ENCODE data around the gene ARID5B. TPM values are rescaled to one million over a fixed set of nuclear protein-coding genes. Genes with fewer than 3 reads are reported as not detected.

The ARID5B gene
- total RNA-seq, 2 experiments from 2014 or later, result 86.3 to 87.1 TPM

DNA sequence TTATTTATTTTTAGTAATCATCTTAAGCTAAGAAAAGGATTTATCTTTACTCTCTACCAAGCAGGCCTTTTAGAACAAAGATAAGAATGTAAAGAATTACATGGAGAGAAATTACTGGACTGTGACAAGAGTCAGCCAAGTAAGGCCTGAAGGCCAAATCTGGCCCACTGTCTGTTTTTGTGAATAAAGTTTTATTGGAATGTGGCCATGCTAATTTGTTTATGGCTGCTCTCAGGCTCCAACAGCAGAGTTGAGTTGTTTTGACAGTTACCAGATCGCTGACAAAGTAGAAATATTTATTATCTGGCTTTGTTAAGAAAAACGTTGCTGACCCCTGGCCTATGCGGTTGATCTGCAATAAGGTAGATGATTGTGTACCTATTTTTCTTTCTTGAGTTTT is 6.1 kb downstream of the ARID5B start:
- intact Hi-C loops (cut with micrococcal nuclease), result loop anchor here (10.0 kb wide), 1 partner anchor 1797 kb away; no protein-coding TSS in a partner anchor
- CTCF ChIA-PET, result interaction anchor here (0.7 to 1.2 kb wide), 2 partner anchors 11 to 24 kb away, joined by 3 read pairs; no protein-coding TSS in a partner anchor
- peaks cover 54% of the 10 kb centered on the region for H3K4me1 Mint-ChIP-seq (ENCODE audit: low read depth)
- no peak overlapping the region for H3K27ac Mint-ChIP-seq
- no peak for DNase-seq
- no peak overlapping the region for H3K4me3 Mint-ChIP-seq
- no peaks in the 10 kb centered on the region for H3K27me3 Mint-ChIP-seq (ENCODE audit: low read depth)
- no peaks in the 10 kb centered on the region for H3K9me3 Mint-ChIP-seq
- H3K36me3 Mint-ChIP-seq (ENCODE audit: low read depth), result peaks cover 72% of the 10 kb centered on the region

DNA sequence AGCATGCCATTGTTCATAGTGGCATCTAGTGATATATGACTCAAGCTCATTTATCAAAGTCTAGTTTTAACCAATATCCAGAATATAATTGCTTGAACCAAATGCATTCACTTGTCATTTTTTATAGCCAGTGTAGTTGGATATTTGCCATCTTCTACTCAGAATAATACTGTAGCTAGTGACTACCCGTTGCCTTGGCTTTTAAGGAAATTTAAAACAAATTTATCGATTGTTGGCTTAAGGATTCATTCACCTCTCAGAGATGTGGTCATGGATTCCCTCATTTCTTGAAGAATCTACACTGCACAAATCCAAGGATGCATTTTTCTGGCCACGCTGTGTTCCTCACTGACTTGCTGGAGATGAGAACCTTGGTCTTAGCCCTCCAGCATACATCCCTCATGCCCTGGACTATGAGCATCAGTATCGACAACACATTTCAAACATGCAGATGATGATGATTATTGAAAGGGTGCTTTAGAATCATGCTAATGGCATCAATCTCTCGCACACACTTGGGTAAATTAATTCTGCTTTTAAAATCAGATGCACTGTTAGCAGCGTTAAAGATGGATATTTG is 8.8 kb downstream of the ARID5B start:
- Mint-ChIP-seq H3K4me3 (no peak overlapping the region), H3K4me1 (ENCODE audit: low read depth) (peaks cover 59% of the 10 kb centered on the region), H3K36me3 (ENCODE audit: low read depth) (peaks cover 75% of the 10 kb centered on the region), H3K27ac (no peak overlapping the region), H3K9me3 (no peaks in the 10 kb centered on the region), H3K27me3 (ENCODE audit: low read depth) (no peaks in the 10 kb centered on the region)
- intact Hi-C loops (cut with micrococcal nuclease), result no loop called here
- CTCF ChIA-PET, result no interaction called here
- DNase-seq, result no peak

DNA sequence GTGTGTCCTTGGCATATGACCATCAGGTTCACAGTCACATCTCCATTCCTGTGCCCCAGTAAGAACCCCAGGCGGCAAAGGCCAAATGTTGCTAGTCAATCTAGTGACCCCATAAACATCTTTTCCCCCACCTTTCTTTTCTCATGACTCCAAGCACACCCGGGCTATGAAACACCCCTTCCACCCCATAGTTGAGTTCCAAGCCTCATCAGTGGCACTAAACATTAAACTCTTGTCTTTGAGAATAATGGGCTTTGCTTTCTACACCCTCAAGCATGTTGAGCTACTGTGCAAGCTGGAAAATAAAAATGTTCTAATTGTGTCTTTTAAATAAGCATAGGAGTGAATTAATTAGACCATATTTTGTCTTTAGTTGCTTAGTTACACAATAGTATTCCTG is 9.4 kb downstream of the ARID5B start:
- Mint-ChIP-seq H3K4me3 (no peak overlapping the region), H3K36me3 (ENCODE audit: low read depth) (peaks cover 77% of the 10 kb centered on the region), H3K27me3 (ENCODE audit: low read depth) (no peaks in the 10 kb centered on the region), H3K27ac (no peak overlapping the region), H3K9me3 (no peaks in the 10 kb centered on the region), H3K4me1 (ENCODE audit: low read depth) (peaks cover 55% of the 10 kb centered on the region)
- CTCF ChIA-PET, result no interaction called here
- intact Hi-C loops (cut with micrococcal nuclease), result no loop called here
- DNase-seq, result no peak

DNA sequence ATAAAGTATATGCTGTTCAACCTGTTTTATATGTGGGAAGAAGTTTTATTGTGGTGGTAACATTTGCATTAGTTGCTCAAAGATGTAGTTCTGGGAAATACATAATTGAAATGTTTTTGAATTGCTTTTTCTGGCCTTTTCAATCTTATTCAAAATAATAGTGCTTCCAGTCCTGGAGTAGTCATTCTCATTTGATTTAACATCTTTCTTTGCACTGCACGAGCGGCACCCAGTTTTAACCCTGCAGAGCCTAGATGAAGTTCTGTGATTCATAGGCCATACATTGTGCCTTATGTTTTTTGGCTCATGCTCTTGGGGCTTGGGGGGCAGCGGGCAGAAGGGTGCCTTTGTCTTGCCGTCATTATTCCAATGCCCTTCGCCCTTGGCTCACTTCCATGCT is 9.9 kb downstream of the ARID5B start:
- CTCF ChIA-PET, result no interaction called here
- H3K36me3 Mint-ChIP-seq (ENCODE audit: low read depth), result peaks cover 75% of the 10 kb centered on the region
- no peak for DNase-seq
- no peak overlapping the region for H3K4me3 Mint-ChIP-seq
- H3K27ac Mint-ChIP-seq, result no peak overlapping the region
- H3K9me3 Mint-ChIP-seq, result no peaks in the 10 kb centered on the region
- H3K4me1 Mint-ChIP-seq (ENCODE audit: low read depth), result peaks cover 52% of the 10 kb centered on the region
- intact Hi-C loops (cut with micrococcal nuclease), result no loop called here
- no peaks in the 10 kb centered on the region for H3K27me3 Mint-ChIP-seq (ENCODE audit: low read depth)

DNA sequence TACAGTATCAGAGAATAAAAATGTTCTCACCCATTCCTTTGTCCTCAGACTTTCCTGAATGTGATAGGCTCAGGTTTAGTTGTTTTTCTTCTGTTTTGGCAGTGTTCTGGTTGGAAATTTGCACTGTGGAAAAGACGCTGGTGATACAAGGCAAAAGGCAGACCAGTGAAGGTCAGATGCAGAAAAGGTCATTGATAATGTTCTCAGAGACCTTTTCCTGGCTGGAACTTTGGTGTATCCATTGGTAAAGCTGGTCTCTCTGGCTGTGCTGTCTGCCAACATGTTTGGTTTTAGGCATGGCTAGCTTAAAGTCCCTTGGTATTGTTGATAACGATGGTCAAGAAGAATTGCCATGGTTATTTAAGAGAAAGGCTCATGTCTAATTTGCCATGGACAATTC is 11.5 kb downstream of the ARID5B start:
- Mint-ChIP-seq H3K36me3 (ENCODE audit: low read depth) (peaks cover 83% of the 10 kb centered on the region), H3K4me1 (ENCODE audit: low read depth) (peaks cover 56% of the 10 kb centered on the region), H3K27ac (peak overlapping the region; percentile 13), H3K4me3 (no peak overlapping the region), H3K27me3 (ENCODE audit: low read depth) (no peaks in the 10 kb centered on the region), H3K9me3 (no peaks in the 10 kb centered on the region)
- intact Hi-C loops (cut with micrococcal nuclease), result no loop called here
- no peak for DNase-seq
- CTCF ChIA-PET, result interaction anchor here (0.9 kb wide), 1 partner anchor 11 kb away, joined by 3 read pairs; no protein-coding TSS in a partner anchor

DNA sequence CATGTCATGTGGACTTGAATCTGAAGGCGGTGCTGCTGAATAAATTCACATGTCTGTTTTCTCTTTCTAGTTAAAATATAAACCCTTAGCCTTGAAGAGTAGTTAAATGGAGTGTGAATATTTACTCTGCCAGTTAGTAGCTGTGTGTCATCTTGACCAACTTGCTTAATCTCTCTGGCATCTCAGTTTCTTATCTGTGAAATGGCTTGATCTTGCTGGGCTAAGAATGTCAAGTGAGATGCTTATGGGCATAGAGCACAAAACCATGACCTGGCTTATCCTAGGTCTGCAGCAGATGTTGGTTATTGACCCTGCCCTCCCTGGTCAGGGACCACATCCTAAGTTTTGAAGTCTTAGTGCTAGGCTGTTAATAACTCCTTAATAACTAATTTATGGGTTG is 16.6 kb downstream of the ARID5B start:
- CTCF ChIA-PET, result interaction anchor here (0.6 to 1.1 kb wide), 2 partner anchors 12 to 95 kb away, joined by 3 read pairs; no protein-coding TSS in a partner anchor
- Mint-ChIP-seq H3K4me3 (no peak overlapping the region), H3K9me3 (no peaks in the 10 kb centered on the region), H3K36me3 (ENCODE audit: low read depth) (peaks cover 76% of the 10 kb centered on the region), H3K27me3 (ENCODE audit: low read depth) (no peaks in the 10 kb centered on the region), H3K27ac (no peak overlapping the region), H3K4me1 (ENCODE audit: low read depth) (peaks cover 64% of the 10 kb centered on the region)
- no peak for DNase-seq
- intact Hi-C loops (cut with micrococcal nuclease), result no loop called here

DNA sequence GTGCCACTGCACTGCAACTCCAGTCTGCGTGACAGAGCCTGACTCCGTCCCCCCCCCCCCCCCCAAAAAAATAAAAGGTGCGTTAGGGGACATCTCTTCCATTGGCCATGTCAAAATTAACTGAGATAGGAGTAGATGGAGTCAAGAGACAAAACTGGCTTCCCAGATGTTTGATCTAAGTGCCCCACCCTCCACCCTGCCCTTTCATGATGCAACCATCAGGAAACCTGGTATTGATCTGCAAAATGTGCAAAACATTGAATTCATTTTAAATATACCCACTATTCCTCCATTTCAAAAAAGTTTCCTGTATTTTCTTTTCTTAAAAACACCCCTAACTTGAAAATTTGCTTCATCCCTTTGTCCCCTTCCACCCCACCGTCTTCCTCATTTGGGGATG is 17.5 kb downstream of the ARID5B start:
- Mint-ChIP-seq H3K4me1 (ENCODE audit: low read depth) (peaks cover 66% of the 10 kb centered on the region), H3K27ac (no peak overlapping the region), H3K4me3 (no peak overlapping the region), H3K27me3 (ENCODE audit: low read depth) (no peaks in the 10 kb centered on the region), H3K9me3 (no peaks in the 10 kb centered on the region), H3K36me3 (ENCODE audit: low read depth) (peaks cover 76% of the 10 kb centered on the region)
- no peak for DNase-seq
- CTCF ChIA-PET, result no interaction called here
- intact Hi-C loops (cut with micrococcal nuclease), result no loop called here

DNA sequence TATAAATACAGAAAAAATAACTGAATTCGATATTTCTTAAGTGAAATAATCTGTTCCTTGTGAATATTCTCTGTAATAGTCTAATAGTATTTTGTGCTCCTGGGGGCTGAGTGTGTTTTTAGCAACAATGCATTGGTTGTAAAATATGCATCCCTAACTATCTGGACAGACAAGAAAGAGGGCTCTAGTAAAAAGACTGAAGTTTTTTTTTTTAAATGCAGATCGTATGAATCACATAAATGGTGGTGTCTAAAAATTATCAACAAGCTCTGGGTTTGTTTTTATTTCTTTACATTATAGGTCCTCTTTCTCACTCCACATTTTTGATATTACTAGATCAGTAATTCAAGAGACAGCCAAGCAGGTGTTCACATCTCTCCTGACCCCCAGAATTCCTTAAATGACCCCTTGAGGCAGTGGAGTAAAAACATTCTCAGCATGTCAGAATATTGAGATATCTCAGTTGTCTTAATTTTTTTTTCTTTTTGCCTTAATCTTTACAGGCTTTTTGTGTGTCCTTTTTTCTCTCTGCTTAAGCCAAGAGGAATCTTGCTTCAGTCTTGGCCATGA is 18.2 kb downstream of the ARID5B start:
- Mint-ChIP-seq H3K27ac (no peak overlapping the region), H3K9me3 (no peaks in the 10 kb centered on the region), H3K4me1 (ENCODE audit: low read depth) (peaks cover 62% of the 10 kb centered on the region), H3K4me3 (no peak overlapping the region), H3K36me3 (ENCODE audit: low read depth) (peaks cover 76% of the 10 kb centered on the region), H3K27me3 (ENCODE audit: low read depth) (no peaks in the 10 kb centered on the region)
- intact Hi-C loops (cut with micrococcal nuclease), result loop anchor here (2.0 kb wide), 1 partner anchor 15 kb away; no protein-coding TSS in a partner anchor
- CTCF ChIA-PET, result interaction anchor here (0.7 kb wide), 1 partner anchor 14 kb away, joined by 4 read pairs; no protein-coding TSS in a partner anchor
- no peak for DNase-seq

DNA sequence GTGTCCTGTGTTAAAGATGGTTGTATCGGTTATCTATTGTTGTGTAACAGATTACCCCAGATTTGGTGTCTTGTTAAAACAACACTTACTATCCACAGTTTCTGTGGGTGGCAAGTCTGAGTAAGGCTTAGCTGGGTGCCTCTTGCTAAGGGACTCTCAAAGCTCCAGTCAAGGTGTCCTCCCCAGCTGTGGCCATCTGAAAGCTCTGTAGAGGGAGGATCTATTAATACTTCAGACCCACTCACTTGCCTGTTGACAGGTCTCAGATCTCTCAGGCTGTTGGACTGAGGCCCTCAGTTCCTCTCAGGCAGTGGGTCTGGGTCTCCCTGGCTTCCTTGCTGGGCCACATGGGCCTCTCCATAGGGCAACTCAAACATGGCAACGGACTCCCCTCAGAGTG is 19.6 kb downstream of the ARID5B start:
- H3K36me3 Mint-ChIP-seq (ENCODE audit: low read depth), result peaks cover 78% of the 10 kb centered on the region
- intact Hi-C loops (cut with micrococcal nuclease), result loop anchor here (2.0 kb wide), 1 partner anchor 14 kb away; no protein-coding TSS in a partner anchor
- H3K27ac Mint-ChIP-seq, result no peak overlapping the region
- no peak overlapping the region for H3K4me3 Mint-ChIP-seq
- no peaks in the 10 kb centered on the region for H3K27me3 Mint-ChIP-seq (ENCODE audit: low read depth)
- peaks cover 57% of the 10 kb centered on the region for H3K4me1 Mint-ChIP-seq (ENCODE audit: low read depth)
- CTCF ChIA-PET, result interaction anchor here (0.5 kb wide), 1 partner anchor 106 kb away, joined by 3 read pairs; no protein-coding TSS in a partner anchor
- H3K9me3 Mint-ChIP-seq, result no peaks in the 10 kb centered on the region
- no peak for DNase-seq

DNA sequence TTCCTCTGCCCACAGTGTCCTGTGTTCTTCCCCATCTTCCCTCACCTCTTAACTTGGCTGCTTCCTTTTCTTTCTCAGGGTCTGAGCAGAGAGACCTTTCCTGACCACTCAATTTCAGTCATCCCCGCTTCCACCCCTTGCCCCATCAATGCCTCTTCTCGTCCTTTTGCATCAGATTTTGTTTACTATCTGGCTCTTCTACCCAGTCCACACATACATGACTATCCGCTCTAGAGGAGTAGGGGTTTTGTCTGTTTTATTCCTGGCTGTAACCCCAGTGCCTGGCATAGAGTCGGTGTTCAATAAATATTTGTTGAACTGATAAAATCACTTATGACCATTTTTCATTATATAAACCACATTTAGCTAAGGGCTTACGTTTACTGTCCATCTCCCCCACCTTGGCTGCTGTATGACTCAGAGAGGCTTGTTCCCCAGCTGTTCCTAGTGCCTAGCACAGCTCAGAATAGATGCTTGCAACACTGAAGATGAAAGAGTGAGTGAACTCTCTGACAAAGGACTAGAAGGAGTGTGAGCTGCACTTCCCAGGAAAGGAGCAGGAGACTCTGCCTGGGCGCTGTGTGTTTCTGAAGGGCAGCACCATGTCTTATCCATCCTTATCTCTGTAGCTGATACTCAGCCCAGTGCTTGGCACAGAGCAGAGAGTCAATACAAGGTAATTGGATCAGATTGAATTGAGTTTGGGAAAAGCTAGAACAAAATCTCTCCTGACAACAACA is 21.9 kb downstream of the ARID5B start:
- CTCF ChIA-PET, result interaction anchor here (0.6 to 0.8 kb wide), 2 partner anchors 10 to 17 kb away, joined by 3 read pairs; no protein-coding TSS in a partner anchor
- no peaks in the 10 kb centered on the region for H3K9me3 Mint-ChIP-seq

DNA sequence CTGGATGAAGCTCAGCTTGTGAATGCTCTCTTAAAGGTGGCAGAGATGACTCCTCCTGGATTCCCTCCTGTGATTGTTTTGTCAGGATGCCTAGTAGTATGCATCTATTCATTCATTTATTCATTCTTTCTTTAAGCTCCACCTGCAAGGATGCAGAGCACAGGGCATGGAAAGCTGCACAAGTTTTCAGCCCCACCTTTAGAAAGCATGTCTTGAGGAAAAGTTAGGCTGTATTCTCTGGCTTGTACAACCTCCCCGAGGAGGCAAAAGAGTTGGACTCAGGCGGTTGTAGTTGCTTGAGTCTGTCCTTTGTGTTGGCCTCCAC is 22.4 kb downstream of the ARID5B start:
- Mint-ChIP-seq H3K4me3 (no peak overlapping the region), H3K27ac (no peak overlapping the region), H3K36me3 (ENCODE audit: low read depth) (peaks cover 77% of the 10 kb centered on the region), H3K9me3 (no peaks in the 10 kb centered on the region), H3K4me1 (ENCODE audit: low read depth) (peaks cover 41% of the 10 kb centered on the region), H3K27me3 (ENCODE audit: low read depth) (no peaks in the 10 kb centered on the region)
- CTCF ChIA-PET, result interaction anchor here (0.6 to 0.8 kb wide), 2 partner anchors 11 to 17 kb away, joined by 3 read pairs; no protein-coding TSS in a partner anchor
- DNase-seq, result no peak
- intact Hi-C loops (cut with micrococcal nuclease), result no loop called here

More for the DNA sequence above, 21.9 kb downstream of the ARID5B start:
- intact Hi-C loops (cut with micrococcal nuclease), result no loop called here
- Mint-ChIP-seq H3K36me3 (ENCODE audit: low read depth) (peaks cover 75% of the 10 kb centered on the region), H3K27me3 (ENCODE audit: low read depth) (no peaks in the 10 kb centered on the region), H3K4me1 (ENCODE audit: low read depth) (peaks cover 42% of the 10 kb centered on the region), H3K27ac (no peak overlapping the region), H3K4me3 (no peak overlapping the region)
- no peak for DNase-seq

DNA sequence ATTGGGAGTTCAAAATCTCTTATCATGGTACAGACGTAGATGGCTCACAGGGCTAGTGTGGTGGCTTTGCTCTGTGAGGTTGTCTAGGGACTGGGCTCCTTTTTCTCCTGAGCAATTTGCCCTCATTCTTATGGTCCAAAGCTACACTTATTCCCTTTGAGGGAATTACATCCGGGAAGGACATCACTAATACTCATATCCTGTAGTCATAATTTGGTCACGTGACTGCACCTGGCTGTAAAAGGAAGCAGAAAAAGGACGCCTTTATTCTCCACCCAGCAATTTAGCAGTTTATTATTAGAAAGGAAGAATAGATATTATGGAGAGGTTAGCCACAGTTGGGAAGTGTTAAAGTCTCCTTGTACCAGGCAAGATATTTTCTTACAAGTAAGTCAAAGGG is 28.1 kb downstream of the ARID5B start:
- Mint-ChIP-seq H3K4me3 (no peak overlapping the region), H3K36me3 (ENCODE audit: low read depth) (peaks cover 79% of the 10 kb centered on the region), H3K27me3 (ENCODE audit: low read depth) (no peaks in the 10 kb centered on the region), H3K9me3 (no peaks in the 10 kb centered on the region), H3K4me1 (ENCODE audit: low read depth) (peaks cover 52% of the 10 kb centered on the region), H3K27ac (peak overlapping the region; percentile 19)
- intact Hi-C loops (cut with micrococcal nuclease), result no loop called here
- DNase-seq, result no peak
- CTCF ChIA-PET, result no interaction called here

All from activated naive CD4-positive, alpha-beta T cell treated with anti-CD3 and anti-CD28 coated beads for 36 hours (primary cell).